Activated CD4-positive, alpha-beta memory T cell treated with anti-CD3 and anti-CD28 coated beads, Interleukin-2, amount 10 ng/mL, durations not matched to agents 7 days and 5 days (primary cell): ENCODE results near the gene EID3. TPM values are rescaled to one million over a fixed set of nuclear protein-coding genes. Genes with fewer than 3 reads are reported as not detected.

Experiments
- total RNA-seq, 2 experiments: library from RNA; stranded (reverse); gene quantifications; one replicate each; pipeline ENCODE4 v1.2.3, GENCODE V29; 2021

EID3 gene
- total RNA-seq, 2 experiments from 2014 or later, result 3.4 to 4.2 TPM

Other genes with a start within 250 kb of the EID3 start
- 10 to 100 TPM; 15.8 to 17.7 TPM for gene HCFC2, start 239.2 kb upstream of the EID3 start, total RNA-seq
- 10 to 100 TPM; 22.3 to 22.7 TPM for gene NFYB, start 165.5 kb upstream of the EID3 start, total RNA-seq
- gene TXNRD1, start 88.0 kb upstream of the EID3 start, total RNA-seq, result 100 to 1,000 TPM; 108 to 112 TPM
- 100 to 1,000 TPM; 124 to 125 TPM for gene CHST11, start 153.2 kb downstream of the EID3 start, total RNA-seq